ENCODE data around the gene TNMD.

GRCh38 chrX:100635040-100635439, 50.3 kb downstream of the TNMD start:
- TF ChIP-seq SIN3A (IDR thresholded peaks at IDR 0.05; ENCODE audit: low read depth, low read length) (no peak), NBN (IDR thresholded peaks at IDR 0.05) (no peak), ATF3 (IDR thresholded peaks at IDR 0.05; ENCODE audit: borderline replicate concordance, extremely low read depth, low read depth, low read length) (no peak), MAX (IDR thresholded peaks at IDR 0.05; ENCODE audit: low read depth, low read length) (no peak), CTCF (IDR thresholded peaks at IDR 0.05 in 2 of 3, conservative IDR thresholded peaks at IDR 0.05 in 1 of 3; ENCODE audit: control insufficient read depth in 2 of 3, extremely low read depth in 1 of 3, insufficient read depth in 1 of 3, low read depth in 3 of 3, low read length in 3 of 3) (no peak), NFYA (IDR thresholded peaks at IDR 0.05; ENCODE audit: borderline replicate concordance, low read depth, low read length) (no peak), GABPA (IDR thresholded peaks at IDR 0.05; ENCODE audit: low read depth) (no peak), SPI1 (IDR thresholded peaks at IDR 0.05; ENCODE audit: borderline replicate concordance, insufficient read depth, low read depth, low read length) (no peak), POLR2AphosphoS5 (IDR thresholded peaks at IDR 0.05; ENCODE audit: low read length) (no peak), YY1 (IDR thresholded peaks at IDR 0.05; ENCODE audit: low read depth, low read length) (no peak), POLR2A (IDR thresholded peaks at IDR 0.05; ENCODE audit: low read depth, low read length) (no peak), ZNF687 (IDR thresholded peaks at IDR 0.05) (no peak)

Measured in GM12878 (cell line).